GM21825 (cell line): ENCODE results near the gene EXOSC7.

Source experiments
- ATAC-seq: cut with Tn5 transposase; IDR thresholded peaks from one replicate; pipeline ENCODE4 v1.9.1; 2021; ENCODE audit warnings: mild to moderate bottlenecking, moderate library complexity; ENCODE audit not compliant: unreplicated experiment

The EXOSC7 gene

GRCh38 chr3:45021524-45022297 is 45.7 kb downstream of the EXOSC7 start:
- ATAC-seq: no peak

- ATAC-seq: no peak
Measured at GRCh38 chr3:45023675-45024074, 47.6 kb downstream of the EXOSC7 start.

- ATAC-seq: no peak
Measured at GRCh38 chr3:45024542-45025255, 48.7 kb downstream of the EXOSC7 start.

- no peak for ATAC-seq
Measured at GRCh38 chr3:45026038-45026437, 50.0 kb downstream of the EXOSC7 start, which contains the start of gene CLEC3B. Gene CLEC3B (plus strand): TSS chr3:45026303. CDS start chr3:45026363, 60 bp downstream.

- ATAC-seq: no peak
Measured at GRCh38 chr3:45026957-45027356, 50.9 kb downstream of the EXOSC7 start.

- no peak for ATAC-seq
Measured at GRCh38 chr3:45027441-45027840, 51.4 kb downstream of the EXOSC7 start.

GRCh38 chr3:45029216-45029615 is 53.2 kb downstream of the EXOSC7 start:
- ATAC-seq: no peak

- ATAC-seq: no peak
Measured at GRCh38 chr3:45029661-45030060, 53.6 kb downstream of the EXOSC7 start.

GRCh38 chr3:45031531-45031930 is 55.5 kb downstream of the EXOSC7 start:
- ATAC-seq: no peak

GRCh38 chr3:45032113-45032512 is 56.1 kb downstream of the EXOSC7 start:
- no peak for ATAC-seq

- no peak for ATAC-seq
Measured at GRCh38 chr3:45033791-45034190, 57.7 kb downstream of the EXOSC7 start.

GRCh38 chr3:45034612-45035252 is 58.7 kb downstream of the EXOSC7 start:
- no peak for ATAC-seq

GRCh38 chr3:45035441-45036301 is 59.6 kb downstream of the EXOSC7 start:
- ATAC-seq: no peak

- ATAC-seq: peak; percentile 62
Measured at GRCh38 chr3:45037720-45038455, 61.8 kb downstream of the EXOSC7 start.

- no peak for ATAC-seq
Measured at GRCh38 chr3:45041666-45042065, 65.6 kb downstream of the EXOSC7 start.

- ATAC-seq: no peak
Measured at GRCh38 chr3:45042162-45042561, 66.1 kb downstream of the EXOSC7 start.

GRCh38 chr3:45043728-45044299 is 67.8 kb downstream of the EXOSC7 start:
- ATAC-seq: no peak

- ATAC-seq: no peak
Measured at GRCh38 chr3:45048244-45048643, 72.2 kb downstream of the EXOSC7 start.

GRCh38 chr3:45049807-45050206 is 73.8 kb downstream of the EXOSC7 start:
- no peak for ATAC-seq

GRCh38 chr3:45051685-45052084 is 75.6 kb downstream of the EXOSC7 start:
- no peak for ATAC-seq
